ENCODE data around the gene ERRFI1.

The ERRFI1 gene

GRCh38 chr1:8002329-8002910 is 23.7 kb downstream of the ERRFI1 start:
- H3K27ac ChIP-seq (ENCODE audit: low read length): no peak overlapping the region
- no peak for TF ChIP-seq EZH2 (IDR thresholded peaks at IDR 0.05; ENCODE audit: borderline replicate concordance, low read depth, low read length, severe bottlenecking)
- no peak for TF ChIP-seq CTCF (IDR thresholded peaks at IDR 0.05; ENCODE audit: borderline replicate concordance, extremely low read depth, low read length, poor library complexity, severe bottlenecking)
- H3K36me3 ChIP-seq (ENCODE audit: insufficient read depth, low read length): no peaks in the 10 kb centered on the region
- no peaks in the 10 kb centered on the region for H3K79me2 ChIP-seq (ENCODE audit: insufficient read depth, low read length)
- no peak overlapping the region for H3K4me3 ChIP-seq (ENCODE audit: low read depth in 1 of 2, low read length in 2 of 2)
- H2AFZ ChIP-seq (ENCODE audit: low read depth, low read length): no peak overlapping the region
- H3K9ac ChIP-seq (ENCODE audit: low read depth, low read length): no peak overlapping the region
- no peaks in the 10 kb centered on the region for H3K27me3 ChIP-seq (ENCODE audit: insufficient read depth, low read length, poor library complexity)
- ATAC-seq (ENCODE audit: insufficient read depth, low read depth): no peak
- no peak for DNase-seq
- H3K4me1 ChIP-seq (ENCODE audit: insufficient read depth, low read length): no peaks in the 10 kb centered on the region
- H3K9me3 ChIP-seq (ENCODE audit: insufficient read depth, low read length, severe bottlenecking): no peaks in the 10 kb centered on the region
- H3K4me2 ChIP-seq (ENCODE audit: insufficient read depth, low read length): no peak overlapping the region
- no peaks in the 10 kb centered on the region for H4K20me1 ChIP-seq (ENCODE audit: insufficient read depth, low read length)

- no peak overlapping the region for H3K9ac ChIP-seq (ENCODE audit: low read depth, low read length)
- TF ChIP-seq EZH2 (IDR thresholded peaks at IDR 0.05; ENCODE audit: borderline replicate concordance, low read depth, low read length, severe bottlenecking) (no peak), CTCF (IDR thresholded peaks at IDR 0.05; ENCODE audit: borderline replicate concordance, extremely low read depth, low read length, poor library complexity, severe bottlenecking) (no peak)
- H3K27ac ChIP-seq (ENCODE audit: low read length): no peak overlapping the region
- H3K4me3 ChIP-seq (ENCODE audit: low read depth in 1 of 2, low read length in 2 of 2): no peak overlapping the region
- H3K9me3 ChIP-seq (ENCODE audit: insufficient read depth, low read length, severe bottlenecking): no peaks in the 10 kb centered on the region
- H2AFZ ChIP-seq (ENCODE audit: low read depth, low read length): no peak overlapping the region
- H3K79me2 ChIP-seq (ENCODE audit: insufficient read depth, low read length): no peaks in the 10 kb centered on the region
- H4K20me1 ChIP-seq (ENCODE audit: insufficient read depth, low read length): no peaks in the 10 kb centered on the region
- H3K36me3 ChIP-seq (ENCODE audit: insufficient read depth, low read length): peaks cover 2% of the 10 kb centered on the region; the same call in 1 of the 2 replicates
- no peak overlapping the region for H3K4me2 ChIP-seq (ENCODE audit: insufficient read depth, low read length)
- DNase-seq (no peak), ATAC-seq (ENCODE audit: insufficient read depth, low read depth) (no peak)
- no peaks in the 10 kb centered on the region for H3K4me1 ChIP-seq (ENCODE audit: insufficient read depth, low read length)
- no peaks in the 10 kb centered on the region for H3K27me3 ChIP-seq (ENCODE audit: insufficient read depth, low read length, poor library complexity)
Measured at GRCh38 chr1:7995437-7995836, 30.7 kb downstream of the ERRFI1 start.

- no peak for TF ChIP-seq CTCF (IDR thresholded peaks at IDR 0.05; ENCODE audit: borderline replicate concordance, extremely low read depth, low read length, poor library complexity, severe bottlenecking)
- no peak for TF ChIP-seq EZH2 (IDR thresholded peaks at IDR 0.05; ENCODE audit: borderline replicate concordance, low read depth, low read length, severe bottlenecking)
- ATAC-seq (ENCODE audit: insufficient read depth, low read depth) (no peak), DNase-seq (no peak)
- H3K4me1 ChIP-seq (ENCODE audit: insufficient read depth, low read length): no peaks in the 10 kb centered on the region
- no peak overlapping the region for H3K9ac ChIP-seq (ENCODE audit: low read depth, low read length)
- H2AFZ ChIP-seq (ENCODE audit: low read depth, low read length): no peak overlapping the region
- peaks cover 8% of the 10 kb centered on the region; the same call in 1 of the 2 replicates for H3K36me3 ChIP-seq (ENCODE audit: insufficient read depth, low read length)
- no peak overlapping the region for H3K4me3 ChIP-seq (ENCODE audit: low read depth in 1 of 2, low read length in 2 of 2)
- H4K20me1 ChIP-seq (ENCODE audit: insufficient read depth, low read length): no peaks in the 10 kb centered on the region
- H3K9me3 ChIP-seq (ENCODE audit: insufficient read depth, low read length, severe bottlenecking): no peaks in the 10 kb centered on the region
- H3K27me3 ChIP-seq (ENCODE audit: insufficient read depth, low read length, poor library complexity): no peaks in the 10 kb centered on the region
- no peak overlapping the region for H3K27ac ChIP-seq (ENCODE audit: low read length)
- H3K4me2 ChIP-seq (ENCODE audit: insufficient read depth, low read length): no peak overlapping the region
- H3K79me2 ChIP-seq (ENCODE audit: insufficient read depth, low read length): no peaks in the 10 kb centered on the region
Measured at GRCh38 chr1:7994827-7995226, 31.3 kb downstream of the ERRFI1 start.

Data from DND-41 (cell line).